Activated CD8-positive, alpha-beta memory T cell treated with anti-CD3 and anti-CD28 coated beads, Interleukin-2, amount 50 U/mL, for 48 hours (primary cell): ENCODE data around the gene ZNF862.
"Not testable (repeated sequence)": the region's sequence is repeated elsewhere in the genome, so short reads cannot be mapped to it uniquely, and the experiment has no call there.

Source experiments
- DNase-seq: peaks from one replicate; pipeline ENCODE4 v3.0.0-alpha.2; 2020

The ZNF862 gene

GRCh38 chr7:149825567-149826343, 12.4 kb upstream of the ZNF862 start:
- DNase-seq, result no peak

- DNase-seq, result no peak
These were observed 11.7 kb upstream of the ZNF862 start for GRCh38 chr7:149826344-149827088.

- DNase-seq, result no peak
These were observed 10.8 kb upstream of the ZNF862 start for GRCh38 chr7:149827089-149827981.

- DNase-seq, result no peak
These were observed 9.5 kb upstream of the ZNF862 start for GRCh38 chr7:149828357-149829309.

- not testable (repeated sequence) for DNase-seq
These were observed 7.6 kb upstream of the ZNF862 start for GRCh38 chr7:149830527-149830926.

- DNase-seq, result no peak
These were observed 7.0 kb upstream of the ZNF862 start for GRCh38 chr7:149830997-149831740.

GRCh38 chr7:149831741-149832219, 6.4 kb upstream of the ZNF862 start:
- no peak for DNase-seq

GRCh38 chr7:149832332-149833041, 5.7 kb upstream of the ZNF862 start:
- no peak for DNase-seq

- DNase-seq, result no peak
These were observed 4.6 kb upstream of the ZNF862 start for GRCh38 chr7:149833495-149834130.

- DNase-seq, result no peak
These were observed 3.6 kb upstream of the ZNF862 start for GRCh38 chr7:149834601-149835000.

- DNase-seq, result no peak
These were observed 1.7 kb upstream of the ZNF862 start for GRCh38 chr7:149836434-149836833.

- DNase-seq, result no peak
These were observed 481 bp upstream of the ZNF862 start for GRCh38 chr7:149837564-149838223.

- DNase-seq, result no peak
These were observed 825 bp downstream of the ZNF862 start for GRCh38 chr7:149838992-149839408.

- no peak for DNase-seq
These were observed 1.8 kb downstream of the ZNF862 start for GRCh38 chr7:149839933-149840332.

GRCh38 chr7:149843566-149843965, 5.4 kb downstream of the ZNF862 start:
- DNase-seq, result no peak

- no peak for DNase-seq
These were observed 6.3 kb downstream of the ZNF862 start for GRCh38 chr7:149844445-149844844.

GRCh38 chr7:149845257-149845980, 7.2 kb downstream of the ZNF862 start:
- no peak for DNase-seq

- no peak for DNase-seq
These were observed 7.8 kb downstream of the ZNF862 start for GRCh38 chr7:149846021-149846420.
